Breast epithelium (tissue), 4 donors: Measurements from ENCODE around the gene MYL1. TPM values are rescaled to one million over a fixed set of nuclear protein-coding genes. Genes with fewer than 3 reads are reported as not detected.

Experiments used
- DNase-seq, 2 donors: peaks; one replicate each; pipeline ENCODE4 v3.0.0-alpha.2; 2019; ENCODE audit warnings: low spot score in 2 of 2
- H3K27ac ChIP-seq, 2 donors: fragments of 200-600 bp; sonication (generic) in 1 of 2; one replicate each; pipeline ENCODE4 v1.5.1; 2016 to 2019; ENCODE audit warnings: mild to moderate bottlenecking in 1 of 2
- H3K27me3 ChIP-seq, 2 donors: fragments of 200-600 bp; sonication (generic) in 1 of 2; one replicate each; pipeline versions ENCODE4 v1.5.1 to v1.6.0; 2017 to 2019; ENCODE audit warnings: control low read depth in 1 of 2, mild to moderate bottlenecking in 1 of 2
- H3K36me3 ChIP-seq: fragments of 200-600 bp; one replicate; pipeline ENCODE4 v1.5.1; 2019
- H3K4me1 ChIP-seq, 2 donors: fragments of 200-600 bp; sonication (generic); one replicate each; pipeline ENCODE4 v1.5.1; 2016 to 2019; ENCODE audit warnings: control low read depth in 1 of 2
- H3K4me3 ChIP-seq, 3 donors: fragments of 200-600 bp; sonication (generic); 1 replicate in 2 of 3; 2 replicates in 1 of 3; pipeline ENCODE4 v1.5.1; 2016 to 2019; ENCODE audit warnings: mild to moderate bottlenecking in 3 of 3, moderate library complexity in 2 of 3
- H3K9me3 ChIP-seq, 2 donors: fragments of 200-600 bp; sonication (generic) in 1 of 2; one replicate each; pipeline ENCODE4 v1.5.1; 2016 to 2019; ENCODE audit warnings: control low read depth in 1 of 2
- CTCF ChIP-seq, 3 donors: fragments of 450-650 bp; IDR thresholded peaks; one replicate each; pipeline ENCODE4 v1.5.1; 2016 to 2017; ENCODE audit warnings: antibody characterized with exemption in 3 of 3, mild to moderate bottlenecking in 3 of 3, moderate library complexity in 3 of 3
- POLR2A ChIP-seq: fragments of 450-650 bp; IDR thresholded peaks from one replicate; pipeline ENCODE4 v1.6.1; 2016; ENCODE audit warnings: antibody characterized with exemption, mild to moderate bottlenecking, moderate library complexity
- POLR2AphosphoS5 ChIP-seq, 3 donors: sonication (generic); formaldehyde crosslinking; IDR thresholded peaks; one replicate each; pipeline ENCODE4 v1.6.1; 2017; ENCODE audit warnings: antibody characterized with exemption in 3 of 3
- intact Hi-C: fragments of 100-400 bp; cut with DNase I; formaldehyde crosslinking; loops from one replicate; pipeline ENCODE4 v1.15.1; 2023; ENCODE audit warnings: low total_unique reads
- total RNA-seq, 3 donors: library from RNA; depleted of rRNA; stranded (reverse); fragments of >200 nt; gene quantifications; one replicate each; pipeline ENCODE4 v1.1.0, GENCODE V29; 2016

The MYL1 gene
- total RNA-seq, 3 donors from 2014 or later, result not detected

DNA sequence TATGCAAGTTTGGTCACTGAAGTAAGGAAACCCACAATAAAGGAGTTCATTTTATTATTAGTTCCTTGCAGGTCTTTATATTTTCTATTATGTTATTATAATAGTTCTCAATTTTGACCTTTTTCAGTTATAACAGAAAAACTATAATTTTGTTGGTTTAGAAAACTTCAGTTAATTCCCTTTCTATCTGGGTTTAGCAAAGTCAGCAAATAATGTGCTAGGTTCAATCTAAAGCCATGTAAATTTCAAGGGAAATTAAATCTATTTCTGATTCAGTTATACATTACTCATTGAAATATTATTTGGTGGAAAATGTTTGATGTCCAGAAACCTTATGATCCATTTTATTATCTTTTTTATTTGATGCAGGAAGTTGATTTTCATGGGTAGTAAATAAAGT lies 43.7 kb downstream of the MYL1 start:
- H3K9me3 ChIP-seq, result no peaks in the 10 kb centered on the region
- no peaks in the 10 kb centered on the region for H3K4me1 ChIP-seq
- no peaks in the 10 kb centered on the region for H3K27me3 ChIP-seq
- intact Hi-C loops, result no loop called here
- no peak for TF ChIP-seq POLR2AphosphoS5 (IDR thresholded peaks at IDR 0.05)
- no peak for TF ChIP-seq CTCF (IDR thresholded peaks at IDR 0.05)
- TF ChIP-seq POLR2A, result no peak
- H3K4me3 ChIP-seq, result no peak overlapping the region
- H3K27ac ChIP-seq, result no peak overlapping the region
- no peak for DNase-seq
- H3K36me3 ChIP-seq, result no peaks in the 10 kb centered on the region

GRCh38 chr2:210269148-210269547 lies 45.8 kb downstream of the MYL1 start:
- intact Hi-C loops, result no loop called here
- Histone ChIP-seq H3K9me3 (no peaks in the 10 kb centered on the region), H3K27me3 (no peaks in the 10 kb centered on the region), H3K4me1 (no peaks in the 10 kb centered on the region), H3K36me3 (no peaks in the 10 kb centered on the region), H3K27ac (no peak overlapping the region), H3K4me3 (no peak overlapping the region)
- DNase-seq, result no peak
- no peak for TF ChIP-seq CTCF (IDR thresholded peaks at IDR 0.05)
- no peak for TF ChIP-seq POLR2AphosphoS5 (IDR thresholded peaks at IDR 0.05)
- TF ChIP-seq POLR2A, result no peak

- H3K4me3 ChIP-seq, result no peak overlapping the region
- no peaks in the 10 kb centered on the region for H3K4me1 ChIP-seq
- H3K36me3 ChIP-seq, result no peaks in the 10 kb centered on the region
- intact Hi-C loops, result no loop called here
- no peaks in the 10 kb centered on the region for H3K27me3 ChIP-seq
- no peak for DNase-seq
- H3K27ac ChIP-seq, result no peak overlapping the region
- no peaks in the 10 kb centered on the region for H3K9me3 ChIP-seq
- TF ChIP-seq POLR2A (no peak), POLR2AphosphoS5 (IDR thresholded peaks at IDR 0.05) (no peak), CTCF (IDR thresholded peaks at IDR 0.05) (no peak)
These were observed 46.7 kb downstream of the MYL1 start for GRCh38 chr2:210268281-210268680.

DNA sequence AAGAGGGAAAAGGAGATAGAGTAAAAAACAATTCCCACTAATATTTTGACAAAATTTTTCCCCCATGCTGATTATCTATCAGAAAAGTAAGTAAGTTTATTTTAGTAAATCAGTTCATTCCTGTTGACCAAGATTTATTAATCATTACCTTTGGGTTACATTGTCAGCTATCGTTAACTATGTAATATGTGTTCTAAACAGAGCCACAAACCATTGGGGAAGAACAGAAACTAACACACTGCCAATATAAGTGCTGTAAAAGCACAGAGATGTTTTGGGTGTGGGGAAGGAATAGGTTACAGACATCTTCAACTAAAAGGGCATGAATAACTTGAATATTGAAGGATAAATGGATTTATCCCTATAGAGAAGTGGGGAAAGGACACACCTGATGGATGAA lies 47.3 kb downstream of the MYL1 start:
- H3K4me1 ChIP-seq, result no peaks in the 10 kb centered on the region
- no peaks in the 10 kb centered on the region for H3K9me3 ChIP-seq
- H3K27me3 ChIP-seq, result no peaks in the 10 kb centered on the region
- intact Hi-C loops, result no loop called here
- no peak overlapping the region for H3K27ac ChIP-seq
- H3K36me3 ChIP-seq, result no peaks in the 10 kb centered on the region
- TF ChIP-seq POLR2A (no peak), CTCF (IDR thresholded peaks at IDR 0.05) (no peak), POLR2AphosphoS5 (IDR thresholded peaks at IDR 0.05) (no peak)
- DNase-seq, result no peak
- no peak overlapping the region for H3K4me3 ChIP-seq

- H3K4me3 ChIP-seq, result no peak overlapping the region
- no peaks in the 10 kb centered on the region for H3K27me3 ChIP-seq
- intact Hi-C loops, result no loop called here
- H3K9me3 ChIP-seq, result no peaks in the 10 kb centered on the region
- TF ChIP-seq POLR2A (no peak), POLR2AphosphoS5 (IDR thresholded peaks at IDR 0.05) (no peak), CTCF (IDR thresholded peaks at IDR 0.05) (no peak)
- no peak for DNase-seq
- no peaks in the 10 kb centered on the region for H3K4me1 ChIP-seq
- no peaks in the 10 kb centered on the region for H3K36me3 ChIP-seq
- no peak overlapping the region for H3K27ac ChIP-seq
These were observed 50.7 kb downstream of the MYL1 start for GRCh38 chr2:210264282-210264681.
